ENCODE measurements around the gene NMRK2. TPM values are rescaled to one million over a fixed set of nuclear protein-coding genes. Genes with fewer than 3 reads are reported as not detected.

The NMRK2 gene
- total RNA-seq, 1 experiment from 2014 or later: not detected

GRCh38 chr19:3907626-3908265 lies 25.1 kb upstream of the NMRK2 start:
- Histone ChIP-seq H3K27me3 (replicated peaks; ENCODE audit: insufficient read depth, low read depth, low read length, poor library complexity) (no peaks in the 10 kb centered on the region), H3K36me3 (ENCODE audit: insufficient read depth, low read length, poor library complexity, severe bottlenecking) (no peaks in the 10 kb centered on the region), H3K4me1 (ENCODE audit: insufficient read depth, low read length, poor library complexity, severe bottlenecking) (no peaks in the 10 kb centered on the region), H3K27ac (ENCODE audit: low read depth, low read length, poor library complexity, severe bottlenecking) (no peak overlapping the region), H3K9me3 (ENCODE audit: low read depth, low read length, poor library complexity, severe bottlenecking) (no peaks in the 10 kb centered on the region), H3K4me3 (ENCODE audit: low read depth, low read length, poor library complexity, severe bottlenecking) (no peak overlapping the region)
- ChIA-PET POLR2A (ENCODE audit: low non-redundant PET) (no interaction called here), CTCF (no interaction called here)
- no peak for TF ChIP-seq CTCF (conservative IDR thresholded peaks at IDR 0.05; ENCODE audit: low read depth, low read length)
- no peak for TF ChIP-seq EZH2 (IDR thresholded peaks at IDR 0.05; ENCODE audit: borderline replicate concordance, low read depth, low read length, poor library complexity, severe bottlenecking)
- BruUV-seq (replicated peaks): no TSS peak
- intact Hi-C loops (cut with micrococcal nuclease; ENCODE audit: unreplicated experiment): no loop called here
- no peak for DNase-seq (ENCODE audit: low spot score)

GRCh38 chr19:3908266-3909054 lies 24.4 kb upstream of the NMRK2 start:
- no peak overlapping the region for H3K4me3 ChIP-seq (ENCODE audit: low read depth, low read length, poor library complexity, severe bottlenecking)
- H3K36me3 ChIP-seq (ENCODE audit: insufficient read depth, low read length, poor library complexity, severe bottlenecking): no peaks in the 10 kb centered on the region
- H3K27me3 ChIP-seq (replicated peaks; ENCODE audit: insufficient read depth, low read depth, low read length, poor library complexity): no peaks in the 10 kb centered on the region
- H3K27ac ChIP-seq (ENCODE audit: low read depth, low read length, poor library complexity, severe bottlenecking): no peak overlapping the region
- no peaks in the 10 kb centered on the region for H3K9me3 ChIP-seq (ENCODE audit: low read depth, low read length, poor library complexity, severe bottlenecking)
- no peaks in the 10 kb centered on the region for H3K4me1 ChIP-seq (ENCODE audit: insufficient read depth, low read length, poor library complexity, severe bottlenecking)
- TF ChIP-seq EZH2 (IDR thresholded peaks at IDR 0.05; ENCODE audit: borderline replicate concordance, low read depth, low read length, poor library complexity, severe bottlenecking): no peak
- no peak for TF ChIP-seq CTCF (conservative IDR thresholded peaks at IDR 0.05; ENCODE audit: low read depth, low read length)
- ChIA-PET POLR2A (ENCODE audit: low non-redundant PET) (no interaction called here), CTCF (no interaction called here)
- DNase-seq (ENCODE audit: low spot score): no peak
- intact Hi-C loops (cut with micrococcal nuclease; ENCODE audit: unreplicated experiment): no loop called here
- BruUV-seq (replicated peaks): no TSS peak

- ChIA-PET CTCF (no interaction called here), POLR2A (ENCODE audit: low non-redundant PET) (no interaction called here)
- Histone ChIP-seq H3K9me3 (ENCODE audit: low read depth, low read length, poor library complexity, severe bottlenecking) (no peaks in the 10 kb centered on the region), H3K4me1 (ENCODE audit: insufficient read depth, low read length, poor library complexity, severe bottlenecking) (no peaks in the 10 kb centered on the region), H3K27ac (ENCODE audit: low read depth, low read length, poor library complexity, severe bottlenecking) (no peak overlapping the region), H3K4me3 (ENCODE audit: low read depth, low read length, poor library complexity, severe bottlenecking) (no peak overlapping the region), H3K27me3 (replicated peaks; ENCODE audit: insufficient read depth, low read depth, low read length, poor library complexity) (no peaks in the 10 kb centered on the region), H3K36me3 (ENCODE audit: insufficient read depth, low read length, poor library complexity, severe bottlenecking) (no peaks in the 10 kb centered on the region)
- TF ChIP-seq CTCF (conservative IDR thresholded peaks at IDR 0.05; ENCODE audit: low read depth, low read length) (no peak), EZH2 (IDR thresholded peaks at IDR 0.05; ENCODE audit: borderline replicate concordance, low read depth, low read length, poor library complexity, severe bottlenecking) (no peak)
- no peak for DNase-seq (ENCODE audit: low spot score)
- intact Hi-C loops (cut with micrococcal nuclease; ENCODE audit: unreplicated experiment): no loop called here
- no TSS peak for BruUV-seq (replicated peaks)
Measured at GRCh38 chr19:3910105-3910504, 22.8 kb upstream of the NMRK2 start.

All from A673 (cell line).